Natural killer cell (primary cell): ENCODE results near the gene FRRS1L. TPM values are rescaled to one million over a fixed set of nuclear protein-coding genes. Genes with fewer than 3 reads are reported as not detected.
A peak's percentile ranks its signal among the peaks of the same experiment; 100 is the strongest.

Source experiments
- ATAC-seq, 3 donors: fragments of 150-1000 bp in 2 of 3; fragments of 200-7000 bp in 1 of 3; cut with Tn5 transposase; 1 replicate in 1 of 3; 2 replicates in 2 of 3; pipeline ENCODE4 v1.10.0; 2021; ENCODE audit warnings: mild to moderate bottlenecking in 2 of 3, moderate library complexity in 2 of 3
- DNase-seq, 2 donors: peaks; one replicate each; pipeline versions ENCODE4 v3.0.0 to v3.0.0-alpha.2; 2013 to 2021; ENCODE audit warnings: mixed read lengths in 1 of 2
- H3K27ac ChIP-seq: one replicate; pipeline ENCODE4 v1.5.1; 2013; ENCODE audit warnings: mild to moderate bottlenecking, low read length
- H3K27me3 ChIP-seq: one replicate; pipeline ENCODE4 v1.6.1; 2013; ENCODE audit warnings: low read length; ENCODE audit not compliant: control insufficient read depth, insufficient read depth
- H3K36me3 ChIP-seq: one replicate; pipeline ENCODE4 v1.6.1; 2013; ENCODE audit warnings: low read length; ENCODE audit not compliant: control insufficient read depth, insufficient read depth
- H3K4me1 ChIP-seq: one replicate; pipeline ENCODE4 v1.6.1; 2013; ENCODE audit warnings: low read length; ENCODE audit not compliant: control insufficient read depth, insufficient read depth
- H3K4me3 ChIP-seq: one replicate; pipeline ENCODE4 v1.5.1; 2013; ENCODE audit warnings: low read length
- H3K9me3 ChIP-seq: one replicate; pipeline ENCODE4 v1.6.1; 2013; ENCODE audit warnings: low read length; ENCODE audit not compliant: control insufficient read depth, insufficient read depth
- H3K27ac Mint-ChIP-seq, 2 donors: one replicate each; pipeline ENCODE4 v1.8.0; 2022; ENCODE audit warnings: mild to moderate bottlenecking in 2 of 2, mixed read lengths in 2 of 2, moderate library complexity in 1 of 2
- H3K27me3 Mint-ChIP-seq, 2 donors: one replicate each; pipeline ENCODE4 v1.8.0; 2022; ENCODE audit warnings: low read depth in 2 of 2, mixed read lengths in 2 of 2
- H3K36me3 Mint-ChIP-seq: one replicate; pipeline ENCODE4 v1.8.0; 2022; ENCODE audit warnings: mixed read lengths
- H3K4me1 Mint-ChIP-seq, 2 donors: one replicate each; pipeline ENCODE4 v1.8.0; 2022; ENCODE audit warnings: mixed read lengths in 2 of 2
- H3K4me3 Mint-ChIP-seq: one replicate; pipeline ENCODE4 v1.8.0; 2022; ENCODE audit warnings: mild to moderate bottlenecking, moderate library complexity, mixed read lengths
- H3K9me3 Mint-ChIP-seq, 2 donors: one replicate each; pipeline ENCODE4 v1.8.0; 2022; ENCODE audit warnings: mixed read lengths in 2 of 2
- WGBS: methylation state at CpG from one replicate; pipeline ENCODE4 v1.1.7; 2013; ENCODE audit warnings: missing lambda C conversion rate; ENCODE audit not compliant: insufficient coverage; 5-methylcytosine and 5-hydroxymethylcytosine counted together
- intact Hi-C: fragments of 100-400 bp; cut with micrococcal nuclease; formaldehyde crosslinking; loops from one replicate; pipeline ENCODE4 v1.14.2; 2022
- total RNA-seq, 4 donors: library from RNA; stranded (reverse); fragments of 120-200 nt in 1 of 4; gene quantifications; one replicate each; pipeline versions ENCODE4 v1.2.3 to v1.2.4, GENCODE V29; 2013 to 2022
- TF ChIP-seq, protein P1 (sequence below): fragments of 200-600 bp; IDR thresholded peaks from one replicate; pipeline ENCODE4 v1.8.0; 2022; ENCODE audit warnings: antibody characterized with exemption

FRRS1L gene
- total RNA-seq, 3 donors from 2014 or later (not counting 1 experiment from before 2014, with no cell fraction given), result not detected

- Histone ChIP-seq H3K4me1 (no peaks in the 10 kb centered on the region), H3K27ac (no peak overlapping the region), H3K36me3 (peaks cover 6% of the 10 kb centered on the region), H3K4me3 (no peak overlapping the region), H3K9me3 (no peaks in the 10 kb centered on the region), H3K27me3 (no peaks in the 10 kb centered on the region)
- H3K4me3 Mint-ChIP-seq, result no peak overlapping the region
- H3K9me3 Mint-ChIP-seq, result no peaks in the 10 kb centered on the region
- peak overlapping the region; percentile 5 to 29 for H3K27ac Mint-ChIP-seq
- intact Hi-C loops, result no loop called here
- TF ChIP-seq, protein P1, sequence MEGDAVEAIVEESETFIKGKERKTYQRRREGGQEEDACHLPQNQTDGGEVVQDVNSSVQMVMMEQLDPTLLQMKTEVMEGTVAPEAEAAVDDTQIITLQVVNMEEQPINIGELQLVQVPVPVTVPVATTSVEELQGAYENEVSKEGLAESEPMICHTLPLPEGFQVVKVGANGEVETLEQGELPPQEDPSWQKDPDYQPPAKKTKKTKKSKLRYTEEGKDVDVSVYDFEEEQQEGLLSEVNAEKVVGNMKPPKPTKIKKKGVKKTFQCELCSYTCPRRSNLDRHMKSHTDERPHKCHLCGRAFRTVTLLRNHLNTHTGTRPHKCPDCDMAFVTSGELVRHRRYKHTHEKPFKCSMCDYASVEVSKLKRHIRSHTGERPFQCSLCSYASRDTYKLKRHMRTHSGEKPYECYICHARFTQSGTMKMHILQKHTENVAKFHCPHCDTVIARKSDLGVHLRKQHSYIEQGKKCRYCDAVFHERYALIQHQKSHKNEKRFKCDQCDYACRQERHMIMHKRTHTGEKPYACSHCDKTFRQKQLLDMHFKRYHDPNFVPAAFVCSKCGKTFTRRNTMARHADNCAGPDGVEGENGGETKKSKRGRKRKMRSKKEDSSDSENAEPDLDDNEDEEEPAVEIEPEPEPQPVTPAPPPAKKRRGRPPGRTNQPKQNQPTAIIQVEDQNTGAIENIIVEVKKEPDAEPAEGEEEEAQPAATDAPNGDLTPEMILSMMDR, result no peak
- H3K27me3 Mint-ChIP-seq, result no peaks in the 10 kb centered on the region
- H3K4me1 Mint-ChIP-seq, result peaks cover 48 to 49% of the 10 kb centered on the region in 2 donors
- DNase-seq (peak in 1 of 2 donors; percentile 32), ATAC-seq (peak in 1 of 3 donors; percentile 49)
- peaks cover 12% of the 10 kb centered on the region for H3K36me3 Mint-ChIP-seq
- 62% methylated on average over 3 of the region's 4 CpGs for WGBS
Observed at GRCh38 chr9:109107402-109108240, 59.4 kb downstream of the FRRS1L start.

- Histone ChIP-seq H3K4me3 (no peak overlapping the region), H3K9me3 (no peaks in the 10 kb centered on the region), H3K4me1 (peaks cover 3% of the 10 kb centered on the region), H3K36me3 (peaks cover 8% of the 10 kb centered on the region), H3K27ac (peak overlapping the region; percentile 43), H3K27me3 (no peaks in the 10 kb centered on the region)
- Mint-ChIP-seq H3K4me3 (peak overlapping the region; percentile 40), H3K36me3 (peaks cover 12% of the 10 kb centered on the region), H3K9me3 (no peaks in the 10 kb centered on the region), H3K27ac (peak overlapping the region; percentile 71 to 82), H3K27me3 (no peaks in the 10 kb centered on the region), H3K4me1 (peaks cover 42 to 52% of the 10 kb centered on the region in 2 donors)
- 9% methylated on average over 3 of the region's 3 CpGs for WGBS
- ATAC-seq (peak; percentile 47 to 70 (median 67)), DNase-seq (peak in 1 of 2 donors; percentile 68)
- TF ChIP-seq, protein P1, result no peak
- intact Hi-C loops, result no loop called here
Observed at GRCh38 chr9:109101810-109102209, 65.2 kb downstream of the FRRS1L start.

DNA sequence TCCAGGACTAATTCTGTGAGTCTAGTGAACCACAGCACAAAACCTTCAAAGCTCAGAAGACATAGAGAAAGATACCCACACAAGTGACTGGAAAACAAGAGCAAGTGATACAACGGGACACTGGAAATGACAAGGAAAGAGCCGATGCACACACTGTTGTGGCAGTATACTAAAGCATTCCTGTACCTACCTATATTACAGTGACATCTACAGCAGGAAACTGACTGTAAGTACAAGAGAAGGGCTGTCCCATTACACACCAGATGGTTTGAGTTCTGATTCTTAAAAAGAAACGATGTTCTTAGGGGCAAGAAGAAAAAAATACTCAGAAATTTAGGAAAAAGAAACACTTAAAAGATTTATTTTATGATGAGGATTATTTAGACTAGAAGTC lies 65.8 kb downstream of the FRRS1L start:
- WGBS, result 87% methylated on average over 3 of the region's 3 CpGs
- no peaks in the 10 kb centered on the region for H3K27me3 Mint-ChIP-seq
- H3K27ac ChIP-seq, result peak overlapping the region; percentile 20
- H3K4me1 Mint-ChIP-seq, result peaks cover 45 to 53% of the 10 kb centered on the region in 2 donors
- DNase-seq, result peak in 1 of 2 donors; percentile 41
- ATAC-seq, result no peak
- peak overlapping the region; percentile 14 for H3K4me3 Mint-ChIP-seq
- H3K27me3 ChIP-seq, result no peaks in the 10 kb centered on the region
- H3K36me3 Mint-ChIP-seq, result peaks cover 12% of the 10 kb centered on the region
- H3K4me1 ChIP-seq, result peaks cover 3% of the 10 kb centered on the region
- no peaks in the 10 kb centered on the region for H3K9me3 ChIP-seq
- H3K36me3 ChIP-seq, result peaks cover 8% of the 10 kb centered on the region
- TF ChIP-seq, protein P1, result no peak
- no peaks in the 10 kb centered on the region for H3K9me3 Mint-ChIP-seq
- intact Hi-C loops, result no loop called here
- H3K27ac Mint-ChIP-seq, result peak overlapping the region; percentile 71 to 82
- H3K4me3 ChIP-seq, result no peak overlapping the region
